ENCODE measurements around the gene VPS18. TPM values are rescaled to one million over a fixed set of nuclear protein-coding genes. Genes with fewer than 3 reads are reported as not detected.

Gene VPS18
- total and polyA plus RNA-seq, 2 donors (not counting 3 experiments of a cell fraction or from before 2014, with no cell fraction given), result 29.3 to 32.8 TPM

DNA sequence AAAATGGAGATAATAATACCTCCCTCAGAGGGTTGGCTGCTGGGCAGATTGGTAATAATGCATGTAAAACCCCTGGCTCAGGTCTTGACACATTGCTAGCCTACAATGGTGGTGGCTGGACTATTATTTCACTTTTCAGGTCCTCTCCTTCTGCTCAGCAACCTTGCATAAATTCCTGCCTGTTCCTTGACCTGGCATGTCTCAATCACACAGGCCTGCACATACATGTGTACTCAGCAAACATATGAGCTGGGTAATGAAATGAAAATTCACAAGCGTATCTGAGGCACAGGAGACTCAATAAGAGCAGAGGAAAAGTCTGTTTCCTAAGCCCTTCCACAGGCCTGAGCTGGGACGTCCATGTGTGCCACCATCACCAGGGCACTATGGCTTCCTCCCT is 17.4 kb downstream of the VPS18 start:
- Histone ChIP-seq H3K27ac (ENCODE audit: insufficient read depth, low read depth, low read length) (no peak overlapping the region), H3K27me3 (ENCODE audit: control insufficient read depth in 2 of 2, insufficient read depth in 2 of 2, low read length in 2 of 2) (no peaks in the 10 kb centered on the region), H3K4me3 (replicated peaks in 1 of 3; ENCODE audit: insufficient read depth in 1 of 3, low read depth in 1 of 3, low read length in 3 of 3) (no peak overlapping the region), H3K9me3 (replicated peaks; ENCODE audit: control insufficient read depth, insufficient read depth, low read length) (no peaks in the 10 kb centered on the region), H2AFZ (ENCODE audit: low read depth, low read length) (no peak overlapping the region), H3K4me2 (ENCODE audit: insufficient read depth, low read length) (no peak overlapping the region), H3K9ac (replicated peaks; ENCODE audit: extremely low read depth, insufficient read depth, low read length) (no peak overlapping the region), H3K9me1 (replicated peaks; ENCODE audit: control insufficient read depth, extremely low read depth, insufficient read depth, low read length) (no peaks in the 10 kb centered on the region), H3K36me3 (ENCODE audit: control insufficient read depth in 2 of 2, extremely low read depth in 1 of 2, insufficient read depth in 2 of 2, low read length in 2 of 2) (no peaks in the 10 kb centered on the region), H3K4me1 (ENCODE audit: control insufficient read depth, extremely low read depth, insufficient read depth, low read length) (peaks cover 33% of the 10 kb centered on the region), H4K20me1 (replicated peaks; ENCODE audit: control insufficient read depth, extremely low read depth, insufficient read depth, low read length) (no peaks in the 10 kb centered on the region), H3K79me2 (ENCODE audit: control insufficient read depth, insufficient read depth, low read length) (no peaks in the 10 kb centered on the region)
- DNase-seq (ENCODE audit: low read depth, low spot score), result no peak
- no TSS peak for BruUV-seq (replicated peaks)
- dilution Hi-C loops (cut with MboI; ENCODE audit: extremely low pct_ligation_motif_present, low sequenced_read_pairs), result no loop called here
- TF ChIP-seq GATA2 (IDR thresholded peaks at IDR 0.05; ENCODE audit: insufficient read depth, insufficient read length, low read depth, low read length), result no peak
- no peak for TF ChIP-seq MYC (IDR thresholded peaks at IDR 0.05; ENCODE audit: low read depth, low read length)
- TF ChIP-seq, protein P1, sequence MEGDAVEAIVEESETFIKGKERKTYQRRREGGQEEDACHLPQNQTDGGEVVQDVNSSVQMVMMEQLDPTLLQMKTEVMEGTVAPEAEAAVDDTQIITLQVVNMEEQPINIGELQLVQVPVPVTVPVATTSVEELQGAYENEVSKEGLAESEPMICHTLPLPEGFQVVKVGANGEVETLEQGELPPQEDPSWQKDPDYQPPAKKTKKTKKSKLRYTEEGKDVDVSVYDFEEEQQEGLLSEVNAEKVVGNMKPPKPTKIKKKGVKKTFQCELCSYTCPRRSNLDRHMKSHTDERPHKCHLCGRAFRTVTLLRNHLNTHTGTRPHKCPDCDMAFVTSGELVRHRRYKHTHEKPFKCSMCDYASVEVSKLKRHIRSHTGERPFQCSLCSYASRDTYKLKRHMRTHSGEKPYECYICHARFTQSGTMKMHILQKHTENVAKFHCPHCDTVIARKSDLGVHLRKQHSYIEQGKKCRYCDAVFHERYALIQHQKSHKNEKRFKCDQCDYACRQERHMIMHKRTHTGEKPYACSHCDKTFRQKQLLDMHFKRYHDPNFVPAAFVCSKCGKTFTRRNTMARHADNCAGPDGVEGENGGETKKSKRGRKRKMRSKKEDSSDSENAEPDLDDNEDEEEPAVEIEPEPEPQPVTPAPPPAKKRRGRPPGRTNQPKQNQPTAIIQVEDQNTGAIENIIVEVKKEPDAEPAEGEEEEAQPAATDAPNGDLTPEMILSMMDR (IDR thresholded peaks at IDR 0.05; ENCODE audit: extremely low read depth in 1 of 2, insufficient read depth in 1 of 2, low read depth in 1 of 2, low read length in 2 of 2), result no peak
- TF ChIP-seq EZH2 (IDR thresholded peaks at IDR 0.05; ENCODE audit: borderline replicate concordance, low read depth, low read length, severe bottlenecking), result no peak
- TF ChIP-seq FOS (IDR thresholded peaks at IDR 0.05; ENCODE audit: borderline replicate concordance, insufficient read depth, low read length), result no peak
- TF ChIP-seq JUN (IDR thresholded peaks at IDR 0.05; ENCODE audit: borderline replicate concordance, insufficient read depth, insufficient read length, low read depth), result no peak
- no peak for TF ChIP-seq POLR2AphosphoS5 (IDR thresholded peaks at IDR 0.05; ENCODE audit: insufficient read depth, low read depth, low read length)
- TF ChIP-seq POLR2A (IDR thresholded peaks at IDR 0.05; ENCODE audit: low read depth, low read length), result no peak
- TF ChIP-seq, protein P2, sequence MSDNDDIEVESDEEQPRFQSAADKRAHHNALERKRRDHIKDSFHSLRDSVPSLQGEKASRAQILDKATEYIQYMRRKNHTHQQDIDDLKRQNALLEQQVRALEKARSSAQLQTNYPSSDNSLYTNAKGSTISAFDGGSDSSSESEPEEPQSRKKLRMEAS (IDR thresholded peaks at IDR 0.05; ENCODE audit: insufficient read depth, insufficient read length), result no peak
- intact Hi-C loops (cut with micrococcal nuclease), result no loop called here
- FAIRE-seq, result no peak
- ChIA-PET POLR2A (interaction anchor here (0.6 to 2.0 kb wide), 2 partner anchors 17 to 18 kb away, joined by 3 to 6 read pairs; partner anchors contain the start of gene DLL4), CTCF (interaction anchor here (0.7 to 11.3 kb wide), 4 partner anchors 16 to 106 kb away, joined by 3 to 260 read pairs (median 4); partner anchors contain the start of gene DLL4)

Data from endothelial cell of umbilical vein (primary cell).